Measurements from ENCODE around the gene DENND4C.

The DENND4C gene

GRCh38 chr9:19209188-19209587 lies 21.3 kb upstream of the DENND4C start:
- no peaks in the 10 kb centered on the region for H3K27me3 ChIP-seq (ENCODE audit: insufficient read depth, low read depth, severe bottlenecking)
- no peak for TF ChIP-seq CTCF (IDR thresholded peaks at IDR 0.05; ENCODE audit: low read depth, low read length)
- no peaks in the 10 kb centered on the region for H3K36me3 ChIP-seq
- no peak overlapping the region for H3K27ac ChIP-seq
- no peaks in the 10 kb centered on the region for H3K9me3 ChIP-seq (ENCODE audit: severe bottlenecking)
- no peak for DNase-seq
- H3K4me3 ChIP-seq (ENCODE audit: low read depth, low read length), result no peak overlapping the region

GRCh38 chr9:19213823-19214222 lies 16.7 kb upstream of the DENND4C start:
- Histone ChIP-seq H3K27ac (no peak overlapping the region), H3K36me3 (no peaks in the 10 kb centered on the region), H3K27me3 (ENCODE audit: insufficient read depth, low read depth, severe bottlenecking) (no peaks in the 10 kb centered on the region), H3K9me3 (ENCODE audit: severe bottlenecking) (no peaks in the 10 kb centered on the region), H3K4me3 (ENCODE audit: low read depth, low read length) (no peak overlapping the region)
- DNase-seq, result no peak
- TF ChIP-seq CTCF (IDR thresholded peaks at IDR 0.05; ENCODE audit: low read depth, low read length), result no peak

DNA sequence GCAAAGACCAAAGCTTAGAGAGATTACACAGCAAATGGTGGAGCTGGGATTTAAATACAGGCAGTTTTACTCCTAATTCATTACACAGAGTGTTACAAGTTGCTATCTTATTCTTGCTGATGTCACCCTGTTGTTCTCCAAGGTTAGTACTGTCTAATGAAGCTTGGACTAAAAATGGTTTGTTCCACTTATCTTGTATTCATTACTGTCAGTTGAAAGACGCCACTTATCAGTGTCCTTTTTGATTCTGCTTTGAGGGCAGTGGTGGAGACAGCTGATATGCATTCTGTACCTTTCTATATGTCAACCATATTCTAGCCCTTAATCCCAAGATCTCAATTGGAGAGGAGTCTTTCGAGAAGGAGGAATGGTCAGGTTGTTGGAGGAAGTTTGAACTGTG lies 14.0 kb upstream of the DENND4C start:
- H3K36me3 ChIP-seq, result no peaks in the 10 kb centered on the region
- H3K27ac ChIP-seq, result no peak overlapping the region
- no peak for DNase-seq
- H3K4me3 ChIP-seq (ENCODE audit: low read depth, low read length), result no peak overlapping the region
- TF ChIP-seq CTCF (IDR thresholded peaks at IDR 0.05; ENCODE audit: low read depth, low read length), result no peak
- no peaks in the 10 kb centered on the region for H3K27me3 ChIP-seq (ENCODE audit: insufficient read depth, low read depth, severe bottlenecking)
- no peaks in the 10 kb centered on the region for H3K9me3 ChIP-seq (ENCODE audit: severe bottlenecking)

GRCh38 chr9:19221326-19221725 lies 9.2 kb upstream of the DENND4C start:
- no peak for DNase-seq
- Histone ChIP-seq H3K4me3 (ENCODE audit: low read depth, low read length) (no peak overlapping the region), H3K27ac (no peak overlapping the region), H3K36me3 (no peaks in the 10 kb centered on the region), H3K27me3 (ENCODE audit: insufficient read depth, low read depth, severe bottlenecking) (no peaks in the 10 kb centered on the region), H3K9me3 (ENCODE audit: severe bottlenecking) (no peaks in the 10 kb centered on the region)
- no peak for TF ChIP-seq CTCF (IDR thresholded peaks at IDR 0.05; ENCODE audit: low read depth, low read length)

- Histone ChIP-seq H3K27me3 (ENCODE audit: insufficient read depth, low read depth, severe bottlenecking) (no peaks in the 10 kb centered on the region), H3K9me3 (ENCODE audit: severe bottlenecking) (no peaks in the 10 kb centered on the region), H3K4me3 (ENCODE audit: low read depth, low read length) (no peak overlapping the region), H3K27ac (no peak overlapping the region), H3K36me3 (no peaks in the 10 kb centered on the region)
- no peak for TF ChIP-seq CTCF (IDR thresholded peaks at IDR 0.05; ENCODE audit: low read depth, low read length)
- DNase-seq, result no peak
Measured at GRCh38 chr9:19223724-19224123, 6.8 kb upstream of the DENND4C start.

GRCh38 chr9:19224563-19224962 lies 5.9 kb upstream of the DENND4C start:
- no peak for TF ChIP-seq CTCF (IDR thresholded peaks at IDR 0.05; ENCODE audit: low read depth, low read length)
- Histone ChIP-seq H3K4me3 (ENCODE audit: low read depth, low read length) (no peak overlapping the region), H3K27me3 (ENCODE audit: insufficient read depth, low read depth, severe bottlenecking) (no peaks in the 10 kb centered on the region), H3K9me3 (ENCODE audit: severe bottlenecking) (no peaks in the 10 kb centered on the region), H3K36me3 (no peaks in the 10 kb centered on the region), H3K27ac (no peak overlapping the region)
- no peak for DNase-seq
